ENCODE measurements around the gene ENTPD5. TPM values are rescaled to one million over a fixed set of nuclear protein-coding genes. Genes with fewer than 3 reads are reported as not detected.

Gene ENTPD5
- total RNA-seq, 1 experiment from 2014 or later: 6.8 TPM

GRCh38 chr14:73988065-73988464 lies 31.0 kb downstream of the ENTPD5 start:
- Histone ChIP-seq H2BK20ac (ENCODE audit: low read depth, low read length, poor library complexity, severe bottlenecking) (no peak overlapping the region), H3K4me1 (ENCODE audit: insufficient read depth, low read length) (no peaks in the 10 kb centered on the region), H3K27ac (ENCODE audit: insufficient read length, low read depth, low read length) (no peak overlapping the region), H2BK15ac (ENCODE audit: low read depth, low read length) (no peak overlapping the region), H2BK5ac (ENCODE audit: insufficient read length, low read length) (no peak overlapping the region), H3K23me2 (ENCODE audit: insufficient read length, low read depth, low read length, poor library complexity, severe bottlenecking) (no peaks in the 10 kb centered on the region), H3K9me3 (ENCODE audit: control insufficient read depth, low read depth, low read length) (no peaks in the 10 kb centered on the region), H3K56ac (ENCODE audit: insufficient read length, low read depth, low read length) (no peak overlapping the region), H2BK120ac (ENCODE audit: low read depth, low read length, poor library complexity, severe bottlenecking) (no peak overlapping the region), H3K4me2 (ENCODE audit: insufficient read depth, insufficient read length, low read length) (no peak overlapping the region), H4K5ac (ENCODE audit: insufficient read length, low read depth, low read length) (no peak overlapping the region), H3K4ac (ENCODE audit: low read depth, low read length) (no peak overlapping the region), H2AK5ac (ENCODE audit: insufficient read length, low read length) (no peak overlapping the region), H2BK12ac (ENCODE audit: insufficient read length, low read depth, low read length) (no peak overlapping the region), H4K91ac (ENCODE audit: insufficient read length, low read depth, low read length) (no peak overlapping the region), H3K27me3 (ENCODE audit: insufficient read depth, low read length) (no peaks in the 10 kb centered on the region), H3K23ac (ENCODE audit: insufficient read length, low read depth, low read length) (no peak overlapping the region), H3K79me2 (ENCODE audit: insufficient read depth, low read length) (no peaks in the 10 kb centered on the region), H3K14ac (ENCODE audit: insufficient read depth, low read length) (no peak overlapping the region), H4K20me1 (ENCODE audit: control insufficient read depth, insufficient read depth, insufficient read length) (no peaks in the 10 kb centered on the region), H2AFZ (ENCODE audit: low read length) (no peak overlapping the region), H3K9ac (ENCODE audit: extremely low read depth, insufficient read length, low read length) (no peak overlapping the region), H3T11ph (ENCODE audit: low read length) (no peak overlapping the region), H4K8ac (replicated peaks; ENCODE audit: insufficient read length, low read depth, low read length) (no peak overlapping the region), H3K18ac (ENCODE audit: insufficient read length, low read depth, low read length) (no peak overlapping the region), H3K79me1 (ENCODE audit: insufficient read depth, low read depth, low read length, poor library complexity, severe bottlenecking) (no peaks in the 10 kb centered on the region)
- peaks cover 1 to 26% (median 16%) of the 10 kb centered on the region in 3 experiments; a peak in 6 of 7 replicates for H3K36me3 Mint-ChIP-seq (ENCODE audit: insufficient read depth in 1 of 3, low read depth in 3 of 3)
- no peaks in the 10 kb centered on the region for H3K9me3 Mint-ChIP-seq
- H3K4me3 Mint-ChIP-seq: no peak overlapping the region
- no peak overlapping the region for H3K27ac Mint-ChIP-seq
- DNase-seq: no peak
- H3K4me1 Mint-ChIP-seq: peaks cover 0 to 3% of the 10 kb centered on the region in 2 experiments; a peak in 2 of 4 replicates
- no peaks in the 10 kb centered on the region for H3K27me3 Mint-ChIP-seq (ENCODE audit: low read depth)
- TF ChIP-seq CTCF (conservative IDR thresholded peaks at IDR 0.05): no peak
- no CpG with 5 or more reads among the region's 3 CpGs for WGBS (ENCODE audit: extremely low coverage, insufficient read length, low lambda C conversion rate)
